KMS-11 (cell line): ENCODE measurements around the gene PTPRQ.
A peak's percentile ranks its signal among the peaks of the same experiment; 100 is the strongest.

ENCODE experiments used
- H2AFZ ChIP-seq: fragments of 200-600 bp; sonication (generic); 2 replicates; pipeline ENCODE4 v1.6.1; 2016; ENCODE audit warnings: antibody characterized with exemption, mixed run types, low read depth
- H3K27ac ChIP-seq: fragments of 200-600 bp; sonication (generic); 2 replicates; pipeline ENCODE4 v1.6.1; 2016; ENCODE audit warnings: mild to moderate bottlenecking, mixed run types
- H3K27me3 ChIP-seq: fragments of 200-600 bp; sonication (generic); 2 replicates; pipeline ENCODE4 v1.6.1; 2017; ENCODE audit warnings: mild to moderate bottlenecking, low read depth, mixed run types, moderate library complexity; ENCODE audit not compliant: insufficient read depth
- H3K36me3 ChIP-seq: fragments of 200-600 bp; sonication (generic); 2 replicates; pipeline ENCODE4 v1.6.1; 2017; ENCODE audit warnings: mild to moderate bottlenecking, mixed run types; ENCODE audit not compliant: insufficient read depth
- H3K4me1 ChIP-seq: fragments of 200-600 bp; sonication (generic); 2 replicates; pipeline ENCODE4 v1.6.1; 2016; ENCODE audit warnings: mild to moderate bottlenecking, low read depth, mixed run types; ENCODE audit not compliant: poor library complexity, severe bottlenecking
- H3K4me2 ChIP-seq: fragments of 200-600 bp; sonication (generic); 2 replicates; pipeline ENCODE4 v1.7.0; 2016; ENCODE audit warnings: mild to moderate bottlenecking, mixed run types
- H3K4me3 ChIP-seq: fragments of 200-600 bp; sonication (generic); IDR thresholded peaks from 2 replicates; pipeline ENCODE4 v1.6.1; 2017; ENCODE audit warnings: low read depth, low read length, mixed read lengths; ENCODE audit not compliant: insufficient read depth
- H3K79me2 ChIP-seq: fragments of 200-600 bp; sonication (generic); 2 replicates; pipeline ENCODE4 v1.6.1; 2016; ENCODE audit warnings: low read depth, mixed run types; ENCODE audit not compliant: insufficient read depth
- H3K9ac ChIP-seq: fragments of 200-600 bp; sonication (generic); 2 replicates; pipeline ENCODE4 v1.6.1; 2016; ENCODE audit warnings: mild to moderate bottlenecking, mixed run types
- H4K20me1 ChIP-seq: fragments of 200-600 bp; sonication (generic); 2 replicates; pipeline ENCODE4 v1.6.1; 2016; ENCODE audit warnings: mild to moderate bottlenecking, mixed run types; ENCODE audit not compliant: insufficient read depth
- CTCF ChIP-seq: fragments of 200-600 bp; sonication (generic); conservative IDR thresholded peaks from 2 replicates; pipeline ENCODE4 v1.6.1; 2017; ENCODE audit warnings: low read depth, mild to moderate bottlenecking, antibody characterized with exemption, low read length, moderate library complexity, mixed read lengths

The PTPRQ gene

GRCh38 chr12:80406253-80406652 is 37.8 kb upstream of the PTPRQ start:
- Histone ChIP-seq H3K27ac (no peak overlapping the region), H3K4me1 (peaks cover 17% of the 10 kb centered on the region), H3K9ac (no peak overlapping the region), H2AFZ (no peak overlapping the region), H3K4me2 (no peak overlapping the region), H3K79me2 (no peaks in the 10 kb centered on the region), H3K4me3 (no peak overlapping the region), H3K27me3 (no peaks in the 10 kb centered on the region), H3K36me3 (no peaks in the 10 kb centered on the region), H4K20me1 (no peaks in the 10 kb centered on the region)
- no peak for TF ChIP-seq CTCF

GRCh38 chr12:80411787-80412186 is 32.2 kb upstream of the PTPRQ start:
- no peak overlapping the region for H3K4me3 ChIP-seq
- no peaks in the 10 kb centered on the region for H4K20me1 ChIP-seq
- no peaks in the 10 kb centered on the region for H3K79me2 ChIP-seq
- no peaks in the 10 kb centered on the region for H3K36me3 ChIP-seq
- H3K27me3 ChIP-seq, result no peaks in the 10 kb centered on the region
- TF ChIP-seq CTCF, result no peak
- H3K4me1 ChIP-seq, result peaks cover 11% of the 10 kb centered on the region
- H2AFZ ChIP-seq, result no peak overlapping the region
- H3K4me2 ChIP-seq, result no peak overlapping the region
- no peak overlapping the region for H3K27ac ChIP-seq
- H3K9ac ChIP-seq, result no peak overlapping the region

GRCh38 chr12:80412343-80412953 is 31.6 kb upstream of the PTPRQ start:
- TF ChIP-seq CTCF, result peak; percentile 97
- Histone ChIP-seq H3K36me3 (no peaks in the 10 kb centered on the region), H3K27me3 (no peaks in the 10 kb centered on the region), H3K4me3 (no peak overlapping the region), H2AFZ (no peak overlapping the region), H3K27ac (no peak overlapping the region), H3K4me2 (no peak overlapping the region), H3K4me1 (peaks cover 11% of the 10 kb centered on the region), H3K79me2 (no peaks in the 10 kb centered on the region), H4K20me1 (no peaks in the 10 kb centered on the region), H3K9ac (no peak overlapping the region)

- peak; percentile 61 for TF ChIP-seq CTCF
- no peak overlapping the region for H3K4me3 ChIP-seq
- H3K27me3 ChIP-seq, result no peaks in the 10 kb centered on the region
- H3K4me1 ChIP-seq, result peaks cover 11% of the 10 kb centered on the region
- no peak overlapping the region for H3K27ac ChIP-seq
- H2AFZ ChIP-seq, result no peak overlapping the region
- no peaks in the 10 kb centered on the region for H3K36me3 ChIP-seq
- H3K4me2 ChIP-seq, result no peak overlapping the region
- no peak overlapping the region for H3K9ac ChIP-seq
- no peaks in the 10 kb centered on the region for H3K79me2 ChIP-seq
- H4K20me1 ChIP-seq, result no peaks in the 10 kb centered on the region
Observed at GRCh38 chr12:80413462-80413861, 30.6 kb upstream of the PTPRQ start.
